Measurements from ENCODE around the gene CTDSP1. TPM values are rescaled to one million over a fixed set of nuclear protein-coding genes. Genes with fewer than 3 reads are reported as not detected.

The CTDSP1 gene
- total RNA-seq, 1 donor from 2014 or later, result 41.8 TPM

DNA sequence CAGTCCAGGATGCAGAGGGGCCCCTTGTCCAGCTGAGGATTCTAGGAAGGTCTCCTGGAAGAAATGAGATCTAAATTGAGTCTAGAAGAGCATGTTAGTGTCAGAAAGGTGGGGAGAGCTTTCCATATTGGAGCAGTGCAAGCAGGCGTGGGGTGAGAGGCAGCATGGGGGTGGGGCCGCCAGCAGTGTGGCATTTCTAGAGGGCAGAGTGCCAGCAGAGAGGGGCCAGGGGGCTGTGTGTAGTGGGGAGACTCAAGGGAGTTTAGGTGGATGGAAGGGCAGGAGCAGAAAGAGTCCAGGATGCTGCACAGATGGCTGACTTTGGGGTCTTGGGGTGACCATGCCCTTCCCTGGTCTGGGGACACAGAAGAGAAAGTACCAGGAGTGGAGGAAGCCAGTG, 21.4 kb downstream of the CTDSP1 start:
- Mint-ChIP-seq H3K9me3 (ENCODE audit: unreplicated experiment) (no peaks in the 10 kb centered on the region), H3K27ac (ENCODE audit: unreplicated experiment) (no peak overlapping the region), H3K4me3 (ENCODE audit: unreplicated experiment) (no peak overlapping the region), H3K36me3 (ENCODE audit: low read depth, unreplicated experiment) (peaks cover 2% of the 10 kb centered on the region), H3K27me3 (ENCODE audit: low read depth, unreplicated experiment) (peaks cover 14% of the 10 kb centered on the region), H3K4me1 (ENCODE audit: low read depth, unreplicated experiment) (no peaks in the 10 kb centered on the region)
- Histone ChIP-seq H3K27ac (ENCODE audit: low read depth, low read length) (no peak overlapping the region), H3K27me3 (ENCODE audit: insufficient read depth, low read length) (no peaks in the 10 kb centered on the region), H3K4me1 (ENCODE audit: insufficient read depth, low read length) (no peaks in the 10 kb centered on the region), H4K20me1 (ENCODE audit: insufficient read depth, low read length) (no peaks in the 10 kb centered on the region), H2AFZ (ENCODE audit: low read depth, low read length) (no peak overlapping the region), H3K9me3 (ENCODE audit: insufficient read depth, low read depth, low read length) (no peaks in the 10 kb centered on the region), H3K79me2 (ENCODE audit: insufficient read depth, low read length) (no peaks in the 10 kb centered on the region), H3K4me2 (ENCODE audit: low read length) (no peak overlapping the region), H3K36me3 (ENCODE audit: insufficient read depth, low read length) (no peaks in the 10 kb centered on the region), H3K9ac (ENCODE audit: low read length) (no peak overlapping the region), H3K4me3 (ENCODE audit: insufficient read depth, low read depth, low read length) (no peak overlapping the region)
- TF ChIP-seq EZH2 (IDR thresholded peaks at IDR 0.05; ENCODE audit: insufficient read depth, low read length) (no peak), CTCF (IDR thresholded peaks at IDR 0.05; ENCODE audit: insufficient read depth, low read depth, low read length) (no peak)
- no peak for FAIRE-seq
- DNase-seq (ENCODE audit: low read depth), result no peak

DNA sequence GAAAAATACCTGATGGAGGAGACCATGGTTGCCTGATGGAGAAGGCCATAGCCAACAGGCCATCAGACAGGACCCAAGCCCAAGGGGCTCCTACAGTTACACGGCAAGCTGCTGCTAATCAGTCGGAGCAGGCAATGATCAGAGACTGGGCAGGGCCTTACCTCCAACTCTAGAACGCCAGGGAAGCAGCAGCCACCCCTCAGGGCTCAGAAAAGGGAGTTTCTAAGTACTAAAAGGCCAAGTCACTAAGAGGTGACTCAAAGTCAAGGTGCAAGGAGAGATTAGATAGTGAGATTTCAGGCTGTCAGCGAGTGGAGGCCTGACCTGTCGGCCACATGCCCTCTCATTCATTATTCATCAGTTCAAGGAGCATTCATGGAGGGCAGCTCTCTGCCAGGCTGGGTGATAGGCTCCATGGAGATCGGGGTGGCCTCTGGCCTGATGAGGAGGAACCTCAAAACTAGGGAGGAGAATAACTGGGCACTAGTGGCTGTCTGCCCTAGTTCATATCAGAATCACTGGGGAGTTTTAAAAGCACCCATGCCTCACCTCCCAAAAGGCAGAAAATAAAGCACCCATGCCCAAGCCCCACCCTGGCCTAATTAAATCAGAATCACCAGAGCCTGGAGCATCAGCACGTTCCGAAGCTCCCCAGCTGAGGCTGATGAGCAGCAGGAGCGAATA, 22.9 kb downstream of the CTDSP1 start:
- Histone ChIP-seq H3K27me3 (ENCODE audit: insufficient read depth, low read length) (no peaks in the 10 kb centered on the region), H3K4me3 (ENCODE audit: insufficient read depth, low read depth, low read length) (no peak overlapping the region), H3K36me3 (ENCODE audit: insufficient read depth, low read length) (no peaks in the 10 kb centered on the region), H3K4me1 (ENCODE audit: insufficient read depth, low read length) (no peaks in the 10 kb centered on the region), H3K27ac (ENCODE audit: low read depth, low read length) (no peak overlapping the region), H3K4me2 (ENCODE audit: low read length) (no peak overlapping the region), H3K9me3 (ENCODE audit: insufficient read depth, low read depth, low read length) (no peaks in the 10 kb centered on the region), H4K20me1 (ENCODE audit: insufficient read depth, low read length) (no peaks in the 10 kb centered on the region), H3K9ac (ENCODE audit: low read length) (no peak overlapping the region), H3K79me2 (ENCODE audit: insufficient read depth, low read length) (no peaks in the 10 kb centered on the region), H2AFZ (ENCODE audit: low read depth, low read length) (no peak overlapping the region)
- DNase-seq (ENCODE audit: low read depth) (no peak), FAIRE-seq (no peak)
- Mint-ChIP-seq H3K27me3 (ENCODE audit: low read depth, unreplicated experiment) (peaks cover 16% of the 10 kb centered on the region), H3K4me1 (ENCODE audit: low read depth, unreplicated experiment) (no peaks in the 10 kb centered on the region), H3K27ac (ENCODE audit: unreplicated experiment) (no peak overlapping the region), H3K36me3 (ENCODE audit: low read depth, unreplicated experiment) (peaks cover 2% of the 10 kb centered on the region), H3K9me3 (ENCODE audit: unreplicated experiment) (no peaks in the 10 kb centered on the region), H3K4me3 (ENCODE audit: unreplicated experiment) (no peak overlapping the region)
- TF ChIP-seq EZH2 (IDR thresholded peaks at IDR 0.05; ENCODE audit: insufficient read depth, low read length) (no peak), CTCF (IDR thresholded peaks at IDR 0.05; ENCODE audit: insufficient read depth, low read depth, low read length) (no peak)

DNA sequence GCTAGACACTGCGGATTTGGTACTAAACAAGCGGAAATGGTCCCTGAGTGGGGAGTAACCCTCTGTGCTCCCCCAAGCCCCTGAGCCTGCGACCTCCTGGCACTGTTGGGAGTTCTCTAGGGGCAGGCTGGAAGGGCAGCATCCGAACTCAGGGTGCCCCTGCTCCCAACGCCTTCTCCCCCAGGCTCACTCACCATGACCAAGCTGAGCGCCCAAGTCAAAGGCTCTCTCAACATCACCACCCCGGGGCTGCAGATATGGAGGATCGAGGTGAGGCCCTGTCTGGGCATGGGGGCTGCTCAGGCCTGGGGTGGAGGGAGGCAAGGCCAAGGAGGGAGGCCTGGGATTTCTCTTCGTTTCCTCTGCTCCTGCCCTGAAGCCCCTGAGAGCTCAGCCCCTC, 23.9 kb downstream of the CTDSP1 start:
- H3K36me3 Mint-ChIP-seq (ENCODE audit: low read depth, unreplicated experiment), result peaks cover 2% of the 10 kb centered on the region
- no peak overlapping the region for H3K4me3 ChIP-seq (ENCODE audit: insufficient read depth, low read depth, low read length)
- no peaks in the 10 kb centered on the region for H4K20me1 ChIP-seq (ENCODE audit: insufficient read depth, low read length)
- no peak overlapping the region for H3K27ac ChIP-seq (ENCODE audit: low read depth, low read length)
- H3K4me1 ChIP-seq (ENCODE audit: insufficient read depth, low read length), result no peaks in the 10 kb centered on the region
- FAIRE-seq (no peak), DNase-seq (ENCODE audit: low read depth) (no peak)
- H3K9me3 ChIP-seq (ENCODE audit: insufficient read depth, low read depth, low read length), result no peaks in the 10 kb centered on the region
- no peaks in the 10 kb centered on the region for H3K4me1 Mint-ChIP-seq (ENCODE audit: low read depth, unreplicated experiment)
- H3K36me3 ChIP-seq (ENCODE audit: insufficient read depth, low read length), result no peaks in the 10 kb centered on the region
- H3K4me3 Mint-ChIP-seq (ENCODE audit: unreplicated experiment), result no peak overlapping the region
- no peaks in the 10 kb centered on the region for H3K9me3 Mint-ChIP-seq (ENCODE audit: unreplicated experiment)
- TF ChIP-seq EZH2 (IDR thresholded peaks at IDR 0.05; ENCODE audit: insufficient read depth, low read length) (no peak), CTCF (IDR thresholded peaks at IDR 0.05; ENCODE audit: insufficient read depth, low read depth, low read length) (no peak)
- H3K27me3 ChIP-seq (ENCODE audit: insufficient read depth, low read length), result no peaks in the 10 kb centered on the region
- peaks cover 16% of the 10 kb centered on the region for H3K27me3 Mint-ChIP-seq (ENCODE audit: low read depth, unreplicated experiment)
- no peak overlapping the region for H3K27ac Mint-ChIP-seq (ENCODE audit: unreplicated experiment)
- H3K4me2 ChIP-seq (ENCODE audit: low read length), result no peak overlapping the region
- no peak overlapping the region for H2AFZ ChIP-seq (ENCODE audit: low read depth, low read length)
- H3K79me2 ChIP-seq (ENCODE audit: insufficient read depth, low read length), result no peaks in the 10 kb centered on the region
- no peak overlapping the region for H3K9ac ChIP-seq (ENCODE audit: low read length)

Measured in astrocyte (in vitro differentiated cells and primary cell).